Lung (tissue), 13 donors: Measurements from ENCODE around the gene KDM1B. TPM values are rescaled to one million over a fixed set of nuclear protein-coding genes. Genes with fewer than 3 reads are reported as not detected.

Source experiments
- ATAC-seq: fragments of 200-7000 bp; cut with Tn5 transposase; one replicate; pipeline ENCODE4 v1.9.1; 2020; ENCODE audit warnings: moderate number of reproducible peaks; ENCODE audit not compliant: insufficient read depth, low FRiP score
- DNase-seq, 3 donors: peaks; one replicate each; pipeline ENCODE4 v3.0.0-alpha.2; 2013 to 2017
- H3K27ac ChIP-seq, 2 donors: one replicate each; pipeline ENCODE4 v1.5.1; 2013; ENCODE audit warnings: mild to moderate bottlenecking in 2 of 2, moderate library complexity in 2 of 2, control low read depth in 1 of 2, inconsistent platforms in 1 of 2, low read depth in 1 of 2, low read length in 1 of 2
- H3K27me3 ChIP-seq, 3 donors: one replicate each; pipeline ENCODE4 v1.5.1; 2013; ENCODE audit warnings: low read length in 2 of 3; ENCODE audit not compliant: control insufficient read depth in 3 of 3, insufficient read depth in 3 of 3
- H3K36me3 ChIP-seq, 4 donors: one replicate each; pipeline ENCODE4 v1.5.1; 2013; ENCODE audit warnings: low read length in 4 of 4, mild to moderate bottlenecking in 1 of 4, moderate library complexity in 1 of 4; ENCODE audit not compliant: control insufficient read depth in 4 of 4, insufficient read depth in 4 of 4
- H3K4me1 ChIP-seq, 5 donors: one replicate each; pipeline ENCODE4 v1.5.1; 2013; ENCODE audit warnings: low read length in 5 of 5, mild to moderate bottlenecking in 2 of 5, moderate library complexity in 1 of 5; ENCODE audit not compliant: control insufficient read depth in 5 of 5, insufficient read depth in 5 of 5
- H3K4me3 ChIP-seq: one replicate; pipeline ENCODE4 v1.5.1; 2013; ENCODE audit warnings: mild to moderate bottlenecking, control low read depth, moderate library complexity
- H3K9ac ChIP-seq, 2 donors: one replicate each; pipeline ENCODE4 v1.5.1; 2013; ENCODE audit warnings: low read length in 2 of 2, control low read depth in 1 of 2; ENCODE audit not compliant: insufficient read depth in 1 of 2
- H3K9me3 ChIP-seq, 4 donors: one replicate each; pipeline ENCODE4 v1.5.1; 2013; ENCODE audit warnings: low read length in 3 of 4, mild to moderate bottlenecking in 1 of 4, moderate library complexity in 1 of 4; ENCODE audit not compliant: control insufficient read depth in 4 of 4, insufficient read depth in 3 of 4
- WGBS, 2 donors: extraction: QIAGEN DNeasy Blood & Tissue Kit; methylation state at CpG; one replicate each; pipeline ENCODE4 v1.1.7; 2013; 5-methylcytosine and 5-hydroxymethylcytosine counted together
- polyA plus RNA-seq, 2 donors: library from polyadenylated mRNA; stranded (reverse); fragments of 200-250 nt; gene quantifications; one replicate each; pipeline ENCODE4 v1.2.1, GENCODE V29; 2013
- small RNA-seq: library from RNA; depleted of rRNA; stranded (forward); fragments of <200 nt; gene quantifications from one replicate; pipeline ENCODE3, GENCODE V24; 2014; ENCODE audit warnings: low replicate concordance
- total RNA-seq, 2 donors: library from RNA; depleted of rRNA in 1 of 2; stranded (reverse); fragments of >200 nt in 1 of 2; gene quantifications; one replicate each; pipeline ENCODE4 v1.2.1, GENCODE V29; 2014 to 2021
- TF ChIP-seq, protein P1 (sequence below): IDR thresholded peaks from 2 replicates; pipeline ENCODE4 v1.5.1; 2012; ENCODE audit warnings: mild to moderate bottlenecking; ENCODE audit errors: control extremely low read depth, extremely low read depth
- donor health status: control.
- donor health status: control.
- donor health status: Bipolar disorder and iron deficiency.
- donor health status: healthy.
- donor health status: DM: yes; HTN: yes; CAD: no.

Gene KDM1B
- total and polyA plus RNA-seq, 4 donors = 4.1 to 26.4 (median 19.6) TPM

DNA sequence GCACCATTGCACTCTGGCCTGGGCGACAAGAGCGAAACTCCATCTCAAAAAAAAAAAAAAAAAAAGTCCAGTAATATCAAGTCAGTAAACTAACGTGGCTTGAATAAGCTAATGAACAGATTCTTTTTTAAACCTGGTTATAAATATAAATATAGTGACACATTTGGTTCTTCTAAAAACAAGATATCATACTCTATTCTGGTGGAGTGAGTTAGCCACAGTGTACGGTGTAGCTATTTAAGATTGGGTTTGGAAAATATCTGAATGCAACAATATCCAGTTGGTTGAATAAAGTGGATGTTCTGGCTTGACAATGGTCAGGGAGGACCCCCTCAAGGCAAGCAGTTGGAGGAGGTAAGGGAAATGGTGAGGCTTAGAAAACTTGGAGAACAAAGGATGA, 115.0 kb downstream of the KDM1B start:
- DNase-seq (no peak), ATAC-seq (no peak)
- Histone ChIP-seq H3K4me3 (no peak overlapping the region), H3K4me1 (peaks cover 0 to 6% (median 0%) of the 10 kb centered on the region in 5 donors), H3K9ac (no peak overlapping the region), H3K27me3 (peaks cover 0 to 1% (median 0%) of the 10 kb centered on the region in 3 donors), H3K27ac (no peak overlapping the region), H3K9me3 (peaks cover 0 to 4% (median 1%) of the 10 kb centered on the region in 4 donors), H3K36me3 (no peaks in the 10 kb centered on the region)
- WGBS, 2 donors = 93 to 96% methylated on average over 4 of the region's 4 CpGs
- TF ChIP-seq, protein P1, sequence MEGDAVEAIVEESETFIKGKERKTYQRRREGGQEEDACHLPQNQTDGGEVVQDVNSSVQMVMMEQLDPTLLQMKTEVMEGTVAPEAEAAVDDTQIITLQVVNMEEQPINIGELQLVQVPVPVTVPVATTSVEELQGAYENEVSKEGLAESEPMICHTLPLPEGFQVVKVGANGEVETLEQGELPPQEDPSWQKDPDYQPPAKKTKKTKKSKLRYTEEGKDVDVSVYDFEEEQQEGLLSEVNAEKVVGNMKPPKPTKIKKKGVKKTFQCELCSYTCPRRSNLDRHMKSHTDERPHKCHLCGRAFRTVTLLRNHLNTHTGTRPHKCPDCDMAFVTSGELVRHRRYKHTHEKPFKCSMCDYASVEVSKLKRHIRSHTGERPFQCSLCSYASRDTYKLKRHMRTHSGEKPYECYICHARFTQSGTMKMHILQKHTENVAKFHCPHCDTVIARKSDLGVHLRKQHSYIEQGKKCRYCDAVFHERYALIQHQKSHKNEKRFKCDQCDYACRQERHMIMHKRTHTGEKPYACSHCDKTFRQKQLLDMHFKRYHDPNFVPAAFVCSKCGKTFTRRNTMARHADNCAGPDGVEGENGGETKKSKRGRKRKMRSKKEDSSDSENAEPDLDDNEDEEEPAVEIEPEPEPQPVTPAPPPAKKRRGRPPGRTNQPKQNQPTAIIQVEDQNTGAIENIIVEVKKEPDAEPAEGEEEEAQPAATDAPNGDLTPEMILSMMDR = no peak

Small RNAs within 50 kb of the gene (small RNA-seq; reads per million reads assigned to genes)
- gene RF00019 = not detected

Other genes starting within 250 kb of the KDM1B start
- gene KIF13A, start 167.8 kb upstream of the KDM1B start, total RNA-seq = 10 to 100 TPM; 46.2 to 97.4 TPM
- gene KIF13A, start 167.8 kb upstream of the KDM1B start, polyA plus RNA-seq = 10 to 100 TPM; 14.2 to 17.2 TPM
- 1 to 10 TPM in 1 of 2 donors, under 1 TPM in 1; 0.97 to 4.3 TPM for gene NHLRC1, start 32.7 kb upstream of the KDM1B start, total RNA-seq
- gene NHLRC1, start 32.7 kb upstream of the KDM1B start, polyA plus RNA-seq = 1 to 10 TPM; 1.5 to 2.9 TPM
- gene TPMT, start 345 bp upstream of the KDM1B start, total RNA-seq = 10 to 100 TPM in 1 of 2 donors, 1 to 10 TPM in 1; 9.6 to 12.8 TPM
- 10 to 100 TPM; 14.7 to 17.6 TPM for gene TPMT, start 345 bp upstream of the KDM1B start, polyA plus RNA-seq
- 10 to 100 TPM; 69.5 to 87.6 TPM for gene DEK, start 109.1 kb downstream of the KDM1B start, total RNA-seq
- 10 to 100 TPM; 35.2 to 43.6 TPM for gene DEK, start 109.1 kb downstream of the KDM1B start, polyA plus RNA-seq
- gene RNF144B, start 231.9 kb downstream of the KDM1B start, total RNA-seq = 10 to 100 TPM; 56.9 to 96.8 TPM
- 10 to 100 TPM; 18.1 to 62.1 TPM for gene RNF144B, start 231.9 kb downstream of the KDM1B start, polyA plus RNA-seq